HG03064 (cell line): Measurements from ENCODE around the gene LRP2.

Experiments used
- ATAC-seq: cut with Tn5 transposase; IDR thresholded peaks from one replicate; pipeline ENCODE4 v1.9.1; 2021; ENCODE audit warnings: low read depth; ENCODE audit not compliant: unreplicated experiment

LRP2 gene

DNA sequence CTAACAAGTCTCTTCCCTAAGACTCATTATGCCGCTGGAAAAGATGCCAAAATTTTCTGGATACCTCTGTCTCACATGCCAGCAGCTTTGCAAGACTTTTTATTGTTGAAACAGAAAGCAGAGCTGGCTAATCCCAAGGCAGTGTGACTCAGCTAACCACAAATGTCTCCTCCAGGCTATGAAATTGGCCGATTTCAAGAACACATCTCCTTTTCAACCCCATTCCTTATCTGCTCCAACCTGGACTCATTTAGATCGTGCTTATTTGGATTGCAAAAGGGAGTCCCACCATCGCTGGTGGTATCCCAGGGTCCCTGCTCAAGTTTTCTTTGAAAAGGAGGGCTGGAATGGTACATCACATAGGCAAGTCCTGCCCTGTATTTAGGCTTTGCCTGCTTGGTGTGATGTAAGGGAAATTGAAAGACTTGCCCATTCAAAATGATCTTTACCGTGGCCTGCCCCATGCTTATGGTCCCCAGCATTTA is 266.7 kb downstream of the LRP2 start:
- ATAC-seq = no peak

DNA sequence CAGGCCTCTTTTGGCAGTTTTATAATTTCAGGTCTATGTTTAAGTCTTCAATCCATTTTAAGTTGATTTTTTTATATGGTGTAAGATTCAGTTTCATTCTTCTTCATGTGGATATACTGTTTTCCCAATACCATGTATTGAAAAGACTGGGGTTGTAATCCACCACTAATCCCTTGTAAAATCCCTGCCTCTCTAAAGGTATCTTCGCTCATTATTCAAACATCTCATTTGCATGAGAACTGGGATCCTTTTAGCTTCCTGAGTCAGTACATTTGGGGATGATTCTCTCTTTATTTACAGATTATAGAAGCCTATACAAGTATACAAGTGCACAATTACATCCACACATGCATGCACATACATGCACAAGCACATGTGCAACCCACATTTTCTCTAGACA is 267.7 kb downstream of the LRP2 start:
- no peak for ATAC-seq

DNA sequence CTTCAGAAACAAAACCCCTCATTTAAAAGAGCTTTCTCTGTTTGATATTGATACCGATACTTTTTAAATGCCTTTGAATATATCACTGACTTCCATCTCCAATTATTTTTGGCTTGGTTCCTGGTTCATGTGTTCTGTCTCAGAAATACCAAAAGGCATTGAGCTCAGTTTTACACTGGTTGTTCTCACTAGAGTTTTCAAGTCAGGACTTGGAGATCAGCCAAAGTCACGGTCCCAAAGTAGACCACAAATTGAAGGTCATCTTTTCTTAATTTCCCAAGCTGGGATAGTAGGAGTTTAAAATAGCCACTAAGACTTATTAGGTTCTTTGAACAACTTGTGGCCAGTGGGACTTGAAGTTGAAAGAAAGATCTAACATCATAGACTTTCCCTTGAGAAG is 268.8 kb downstream of the LRP2 start:
- ATAC-seq = no peak

DNA sequence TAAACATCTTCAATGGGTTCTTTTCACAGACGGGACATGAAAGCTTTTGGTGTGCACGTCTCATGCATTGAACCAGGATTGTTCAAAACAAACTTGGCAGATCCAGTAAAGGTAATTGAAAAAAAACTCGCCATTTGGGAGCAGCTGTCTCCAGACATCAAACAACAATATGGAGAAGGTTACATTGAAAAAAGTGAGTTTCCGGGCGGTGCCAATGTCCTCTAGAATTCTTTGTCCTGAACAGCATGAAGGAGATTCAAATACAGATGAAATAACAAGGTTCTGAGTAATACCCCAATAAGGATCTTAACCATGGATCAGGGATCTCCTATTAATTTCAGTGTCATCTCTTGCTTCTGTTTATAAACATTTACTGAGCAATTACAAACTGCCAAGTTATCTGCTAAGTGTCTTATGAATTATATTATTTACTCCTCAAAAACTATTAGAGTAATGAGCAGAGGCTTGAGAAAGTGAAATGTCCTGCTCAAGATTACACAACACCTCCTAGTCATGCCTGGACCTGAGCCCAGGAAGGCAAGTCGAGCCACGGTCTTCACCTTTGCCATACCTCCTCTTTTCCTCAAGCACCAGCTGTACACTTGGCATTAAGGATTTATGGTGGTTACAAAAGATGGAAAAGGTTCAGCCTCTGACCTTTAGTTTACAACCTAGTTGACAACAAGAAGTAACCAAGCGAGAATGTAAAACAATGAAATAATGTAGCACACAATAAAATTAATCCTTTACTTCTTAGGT is 270.4 kb downstream of the LRP2 start:
- no peak for ATAC-seq

DNA sequence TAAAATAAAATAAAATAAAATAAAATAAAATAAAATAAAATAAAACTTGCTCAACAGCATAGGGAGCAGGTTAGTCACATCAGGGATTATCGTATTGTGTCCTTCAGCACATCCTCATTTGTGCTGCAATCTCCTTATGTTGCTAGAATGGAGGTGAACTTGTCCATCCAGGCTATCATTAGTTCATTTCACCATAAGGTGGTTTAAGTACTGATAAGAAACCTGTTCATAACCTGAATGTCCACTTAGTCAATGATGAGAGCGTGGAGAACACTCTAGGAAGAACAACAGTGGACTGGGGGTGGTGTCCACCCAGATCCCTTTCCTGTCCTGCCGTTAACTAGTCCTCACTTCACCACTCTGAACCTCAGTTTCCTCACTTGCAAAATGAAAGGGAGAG is 271.1 kb downstream of the LRP2 start:
- ATAC-seq = no peak

DNA sequence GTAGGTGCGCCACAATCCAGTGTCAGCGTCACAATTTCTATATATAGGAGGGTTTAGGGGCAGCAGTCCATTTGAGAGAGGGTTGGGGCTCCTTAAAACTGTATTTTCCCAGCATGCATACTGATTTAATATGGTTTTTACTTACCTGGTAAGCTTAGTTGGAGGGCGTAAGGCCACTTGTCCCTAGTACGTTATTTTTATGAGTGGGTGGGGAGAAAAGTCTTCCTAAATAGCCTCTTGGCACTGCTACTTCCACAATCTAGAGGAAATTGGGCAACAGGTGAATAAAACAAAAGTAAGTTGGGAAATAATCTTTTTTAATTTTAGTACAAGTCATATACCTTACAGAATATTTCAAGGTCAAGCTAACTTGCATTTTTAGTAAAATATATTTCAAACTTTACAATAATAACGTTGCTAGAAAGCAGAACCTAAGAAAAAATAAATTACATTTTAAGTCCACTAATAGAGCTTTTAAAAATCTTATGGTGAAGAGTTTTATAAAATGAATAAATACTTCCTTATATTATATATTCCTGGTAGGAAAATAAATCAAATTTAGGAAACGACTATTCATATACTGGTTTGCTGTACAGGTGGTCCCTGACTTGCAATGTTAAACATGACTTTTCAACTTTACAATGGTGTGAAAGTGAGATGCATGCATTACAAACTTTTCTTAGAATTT is 272.1 kb downstream of the LRP2 start:
- no peak for ATAC-seq

DNA sequence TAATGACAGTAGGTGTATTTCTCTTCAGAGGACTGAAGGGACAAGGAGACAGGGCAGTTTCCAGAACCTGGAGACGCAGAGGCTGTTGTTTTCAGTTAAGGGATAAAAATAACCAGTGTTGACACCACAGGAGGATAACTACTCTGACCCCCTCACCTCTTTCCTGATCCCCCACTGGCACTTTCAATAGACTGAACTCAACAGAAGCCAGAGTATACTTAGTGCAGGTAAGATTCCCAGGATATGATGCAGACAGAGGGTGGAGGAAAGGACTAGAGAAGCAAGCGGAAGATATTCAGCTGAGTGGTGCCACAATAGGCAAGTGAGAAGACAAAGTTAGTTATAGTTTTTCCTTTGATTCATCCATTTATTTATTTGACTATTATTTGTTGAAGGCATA is 273.2 kb downstream of the LRP2 start:
- no peak for ATAC-seq

DNA sequence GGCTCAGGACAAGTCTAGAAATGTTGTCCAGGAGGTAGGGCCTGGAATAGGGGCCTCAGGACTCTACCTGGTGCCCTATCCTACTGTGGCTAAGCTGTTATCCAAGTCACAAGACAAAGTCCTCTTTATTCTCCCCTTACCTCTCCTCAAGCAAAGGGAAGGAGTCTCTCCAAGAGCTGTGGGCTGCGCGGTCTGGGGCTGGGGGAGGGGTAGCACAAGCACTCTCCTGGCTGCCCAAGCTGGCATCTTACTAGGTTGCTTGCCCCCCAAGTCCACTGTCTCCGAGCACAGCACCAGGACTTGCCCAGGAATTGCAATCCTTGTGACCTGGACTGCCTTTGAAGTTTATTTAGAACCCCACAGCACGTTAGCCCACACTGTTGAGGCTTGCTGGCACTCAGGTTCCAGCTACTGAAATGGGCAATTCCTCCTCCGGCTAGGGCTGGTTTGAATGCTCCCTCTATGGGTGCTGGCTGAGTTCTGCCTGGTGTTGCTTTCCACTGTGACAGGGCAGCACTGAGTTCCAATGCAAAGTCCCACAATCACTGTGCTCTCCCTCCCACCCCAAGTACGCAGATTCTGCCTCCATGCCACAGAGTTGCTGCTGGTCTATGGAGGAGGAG is 274.5 kb downstream of the LRP2 start:
- no peak for ATAC-seq

DNA sequence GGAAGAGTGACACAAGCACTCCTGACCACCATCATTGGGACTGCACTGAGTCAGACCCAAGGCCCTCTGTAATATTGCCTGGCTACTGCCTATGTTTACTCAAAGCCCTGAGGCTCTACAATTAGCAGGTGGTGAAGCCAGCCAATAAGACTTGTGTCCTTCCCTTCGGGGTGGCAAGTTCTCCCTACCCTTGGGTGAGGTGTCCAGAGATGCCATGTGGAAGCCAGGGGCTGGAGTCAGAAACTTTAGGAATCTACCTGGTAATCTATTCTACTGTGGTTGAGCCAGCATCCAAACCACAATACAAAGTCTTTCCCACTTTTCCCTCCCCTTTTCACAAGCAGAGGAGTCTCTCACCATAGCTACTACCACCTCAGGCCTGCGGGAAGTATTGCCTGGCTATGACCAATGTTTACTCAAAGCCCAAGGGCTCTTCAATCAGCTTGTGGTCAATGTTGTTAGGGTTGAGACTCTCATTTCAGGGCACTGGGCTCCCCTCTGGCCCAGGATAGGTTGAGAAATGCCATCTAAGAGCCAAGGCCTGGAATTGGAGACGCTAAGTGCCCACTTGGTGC is 275.4 kb downstream of the LRP2 start:
- no peak for ATAC-seq

DNA sequence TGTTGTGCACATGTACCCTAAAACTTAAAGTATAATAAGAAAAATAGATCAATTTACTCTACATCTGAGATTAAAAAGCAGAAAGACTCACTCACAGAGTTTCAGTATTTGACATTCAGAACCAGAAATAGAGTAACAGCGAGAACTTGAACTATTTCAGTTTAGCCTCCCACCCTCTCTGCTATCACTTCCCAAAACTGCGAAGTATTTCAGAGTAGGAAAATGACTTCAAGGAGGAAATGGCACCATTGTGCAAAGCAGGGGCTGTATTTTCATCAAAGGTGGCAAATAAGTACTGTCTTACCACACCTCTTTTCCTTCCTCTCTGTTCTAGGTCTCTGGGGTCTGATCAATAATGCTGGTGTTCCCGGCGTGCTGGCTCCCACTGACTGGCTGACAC is 279.3 kb downstream of the LRP2 start:
- ATAC-seq = no peak

DNA sequence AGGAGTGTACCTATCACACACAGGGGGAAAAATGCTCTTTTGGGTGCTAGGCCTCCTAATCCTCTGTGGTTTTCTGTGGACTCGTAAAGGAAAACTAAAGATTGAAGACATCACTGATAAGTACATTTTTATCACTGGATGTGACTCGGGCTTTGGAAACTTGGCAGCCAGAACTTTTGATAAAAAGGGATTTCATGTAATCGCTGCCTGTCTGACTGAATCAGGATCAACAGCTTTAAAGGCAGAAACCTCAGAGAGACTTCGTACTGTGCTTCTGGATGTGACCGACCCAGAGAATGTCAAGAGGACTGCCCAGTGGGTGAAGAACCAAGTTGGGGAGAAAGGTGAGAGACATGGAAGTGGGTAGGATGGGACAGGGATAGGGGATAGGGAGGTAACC is 280.8 kb downstream of the LRP2 start:
- no peak for ATAC-seq

DNA sequence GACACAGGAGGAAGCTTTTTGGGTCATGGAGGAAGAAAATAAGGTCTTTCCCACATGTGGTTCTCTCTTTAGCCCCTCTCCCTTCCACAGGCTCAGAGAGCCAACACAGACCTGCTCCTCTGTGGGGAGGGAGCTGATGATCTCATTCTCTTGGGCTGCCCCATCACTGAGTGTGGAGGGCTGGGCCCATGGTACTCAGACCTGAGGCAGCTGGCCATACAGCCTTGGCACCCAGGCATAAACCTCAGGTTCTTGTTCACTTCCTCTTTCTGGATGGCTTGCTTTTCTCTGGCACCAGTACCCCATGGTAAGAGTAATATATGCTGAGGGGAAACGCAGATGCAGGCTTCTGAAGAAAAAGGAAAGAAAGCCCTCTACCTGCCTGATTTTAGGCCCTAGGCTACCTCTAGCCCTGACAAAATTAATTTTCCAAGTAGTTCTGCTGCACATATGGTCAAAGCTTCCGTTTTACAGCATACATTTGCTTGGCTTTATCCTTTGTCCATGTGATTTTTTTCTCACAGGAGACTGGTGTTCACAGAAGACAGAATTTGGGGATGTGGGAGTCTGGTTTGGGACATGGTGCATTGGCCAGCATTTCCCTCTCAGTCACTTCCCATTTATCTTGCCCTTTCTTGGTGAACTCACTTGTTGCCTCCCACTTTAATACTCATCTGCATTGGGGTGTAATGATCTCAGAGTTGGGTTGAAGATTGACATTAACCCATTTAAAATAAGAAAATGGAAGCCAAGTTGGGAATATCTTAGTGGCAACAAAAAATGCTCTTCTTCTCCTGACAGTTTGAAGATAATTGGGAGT is 281.9 kb downstream of the LRP2 start:
- peak; percentile 78 for ATAC-seq

DNA sequence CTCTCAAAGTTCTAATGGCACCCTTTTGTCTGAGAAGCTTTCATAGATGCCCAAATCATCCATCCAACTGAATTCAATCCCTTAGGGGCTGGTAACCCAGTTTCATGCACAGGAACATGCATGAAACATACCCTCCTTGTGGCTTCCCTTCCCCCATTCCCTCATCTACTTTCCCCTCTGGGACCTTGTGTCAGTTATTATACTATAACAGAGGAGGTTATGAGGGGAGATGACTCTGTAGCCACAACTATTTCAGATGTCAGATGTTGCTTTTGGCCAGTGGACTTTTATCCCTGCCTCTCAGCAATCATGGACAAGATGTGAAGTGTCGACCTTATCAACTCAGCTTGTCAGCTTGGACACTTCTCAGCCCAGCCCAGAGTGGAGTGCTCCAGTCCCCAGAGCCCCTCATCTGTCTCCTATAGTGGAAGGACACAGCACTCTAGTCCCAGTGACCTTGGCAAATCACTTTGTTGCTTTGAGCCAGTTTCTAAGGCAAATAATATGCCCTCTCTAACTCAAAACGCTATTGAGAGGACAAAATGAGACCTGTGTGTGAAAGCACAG is 284.6 kb downstream of the LRP2 start:
- no peak for ATAC-seq
